MCF 10A (cell line): ENCODE results near the gene CROCC. TPM values are rescaled to one million over a fixed set of nuclear protein-coding genes. Genes with fewer than 3 reads are reported as not detected.
"Not testable (repeated sequence)": the region's sequence is repeated elsewhere in the genome, so short reads cannot be mapped to it uniquely, and the experiment has no call there.

Experiments used
- BruUV-seq: library from RNA; stranded (reverse); fragments of 400-500 nt; replicated peaks from 2 replicates; lab custom pipeline; 2021; lab: Mats Ljungman, UMichigan
- CTCF ChIA-PET: fragments of 300-600 bp; sonication (Branson Sonifier 250); formaldehyde crosslinking; extraction: SDS; loops from one replicate; lab custom pipeline; 2021; ENCODE audit warnings: antibody characterized with exemption, inconsistent platforms; lab: Yijun Ruan, JAX
- POLR2A ChIA-PET: fragments of 300-600, 350-650 bp; sonication (Branson Sonifier 250); formaldehyde crosslinking; extraction: SDS; loops from one replicate; lab custom pipeline; 2020; ENCODE audit warnings: antibody characterized with exemption, inconsistent platforms; lab: Yijun Ruan, JAX
- DNase-seq: peaks from one replicate; pipeline ENCODE4 v3.0.0-alpha.2; 2018; ENCODE audit not compliant: unreplicated experiment
- H3K27ac Mint-ChIP-seq: one replicate; pipeline ENCODE4 v1.8.0; 2022; ENCODE audit warnings: mild to moderate bottlenecking, low read depth, mixed read lengths; ENCODE audit not compliant: unreplicated experiment
- H3K27me3 Mint-ChIP-seq: one replicate; pipeline ENCODE4 v1.8.0; 2022; ENCODE audit warnings: mixed read lengths; ENCODE audit not compliant: insufficient read depth, unreplicated experiment
- H3K36me3 Mint-ChIP-seq: one replicate; pipeline ENCODE4 v1.8.0; 2022; ENCODE audit warnings: mild to moderate bottlenecking, moderate library complexity, mixed read lengths; ENCODE audit not compliant: insufficient read depth, unreplicated experiment
- H3K4me1 Mint-ChIP-seq: one replicate; pipeline ENCODE4 v1.8.0; 2022; ENCODE audit warnings: mixed read lengths; ENCODE audit not compliant: insufficient read depth, unreplicated experiment
- H3K4me3 Mint-ChIP-seq: one replicate; pipeline ENCODE4 v1.8.0; 2022; ENCODE audit warnings: mild to moderate bottlenecking, moderate library complexity, mixed read lengths; ENCODE audit not compliant: unreplicated experiment
- H3K9me3 Mint-ChIP-seq: one replicate; pipeline ENCODE4 v1.8.0; 2022; ENCODE audit warnings: mixed read lengths; ENCODE audit not compliant: unreplicated experiment
- intact Hi-C: fragments of 100-400 bp; cut with micrococcal nuclease; formaldehyde crosslinking; loops from 2 replicates; pipeline ENCODE4 v1.14.1; 2022
- total RNA-seq: library from RNA; stranded (reverse); gene quantifications from 2 replicates; pipeline ENCODE4 v1.2.3, GENCODE V29; 2022
- TF ChIP-seq, protein P1 (sequence below): fragments of 200-600 bp; IDR thresholded peaks from one replicate; pipeline ENCODE4 v1.8.0; 2022; ENCODE audit warnings: antibody characterized with exemption, mild to moderate bottlenecking; ENCODE audit not compliant: unreplicated experiment

CROCC gene
- total RNA-seq, 1 experiment from 2014 or later: 9.6 TPM

GRCh38 chr1:16899020-16899419, 22.7 kb upstream of the CROCC start:
- POLR2A ChIA-PET, intact Hi-C loops, BruUV-seq, H3K9me3 Mint-ChIP-seq, H3K4me3 Mint-ChIP-seq, DNase-seq, H3K27ac Mint-ChIP-seq, CTCF ChIA-PET, H3K27me3 Mint-ChIP-seq: not testable (repeated sequence)
- Mint-ChIP-seq H3K4me1 (peaks cover 22% of the 10 kb centered on the region), H3K36me3 (peaks cover 20% of the 10 kb centered on the region)

DNA sequence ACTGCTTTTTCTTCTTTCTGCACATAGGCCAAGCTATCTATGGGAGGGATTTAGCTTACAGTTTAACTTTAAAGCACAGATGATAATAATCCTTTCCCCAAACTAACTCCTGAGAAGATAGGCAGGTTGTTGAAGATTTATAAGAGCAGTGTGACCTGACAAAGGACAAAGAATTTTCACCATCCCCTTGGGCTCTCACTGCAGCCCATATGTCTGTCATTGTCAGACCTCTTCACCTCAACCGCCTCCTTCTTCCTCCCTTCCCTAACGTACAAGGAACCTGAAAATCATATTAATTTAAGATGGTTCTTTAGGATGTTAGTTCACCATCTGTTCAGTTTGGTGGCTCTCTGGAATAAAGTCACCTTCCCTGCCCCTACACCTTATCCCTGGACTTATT, 21.0 kb upstream of the CROCC start:
- H3K27ac Mint-ChIP-seq: no peak overlapping the region
- DNase-seq: no peak
- intact Hi-C loops: no loop called here

GRCh38 chr1:16901371-16901770, 20.4 kb upstream of the CROCC start:
- intact Hi-C loops, H3K27me3 Mint-ChIP-seq, BruUV-seq, H3K27ac Mint-ChIP-seq, CTCF ChIA-PET, POLR2A ChIA-PET, DNase-seq, H3K4me3 Mint-ChIP-seq, H3K9me3 Mint-ChIP-seq: not testable (repeated sequence)
- Mint-ChIP-seq H3K4me1 (peaks cover 22% of the 10 kb centered on the region), H3K36me3 (peaks cover 12% of the 10 kb centered on the region)

More for the DNA sequence above, 21.0 kb upstream of the CROCC start:
- ChIA-PET POLR2A (no interaction called here), CTCF (no interaction called here)
- no peaks in the 10 kb centered on the region for H3K27me3 Mint-ChIP-seq
- TF ChIP-seq, protein P1, sequence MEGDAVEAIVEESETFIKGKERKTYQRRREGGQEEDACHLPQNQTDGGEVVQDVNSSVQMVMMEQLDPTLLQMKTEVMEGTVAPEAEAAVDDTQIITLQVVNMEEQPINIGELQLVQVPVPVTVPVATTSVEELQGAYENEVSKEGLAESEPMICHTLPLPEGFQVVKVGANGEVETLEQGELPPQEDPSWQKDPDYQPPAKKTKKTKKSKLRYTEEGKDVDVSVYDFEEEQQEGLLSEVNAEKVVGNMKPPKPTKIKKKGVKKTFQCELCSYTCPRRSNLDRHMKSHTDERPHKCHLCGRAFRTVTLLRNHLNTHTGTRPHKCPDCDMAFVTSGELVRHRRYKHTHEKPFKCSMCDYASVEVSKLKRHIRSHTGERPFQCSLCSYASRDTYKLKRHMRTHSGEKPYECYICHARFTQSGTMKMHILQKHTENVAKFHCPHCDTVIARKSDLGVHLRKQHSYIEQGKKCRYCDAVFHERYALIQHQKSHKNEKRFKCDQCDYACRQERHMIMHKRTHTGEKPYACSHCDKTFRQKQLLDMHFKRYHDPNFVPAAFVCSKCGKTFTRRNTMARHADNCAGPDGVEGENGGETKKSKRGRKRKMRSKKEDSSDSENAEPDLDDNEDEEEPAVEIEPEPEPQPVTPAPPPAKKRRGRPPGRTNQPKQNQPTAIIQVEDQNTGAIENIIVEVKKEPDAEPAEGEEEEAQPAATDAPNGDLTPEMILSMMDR: no peak
- BruUV-seq: no TSS peak
- H3K4me3 Mint-ChIP-seq: no peak overlapping the region
- no peaks in the 10 kb centered on the region for H3K9me3 Mint-ChIP-seq
- peaks cover 22% of the 10 kb centered on the region for H3K4me1 Mint-ChIP-seq
- peaks cover 18% of the 10 kb centered on the region for H3K36me3 Mint-ChIP-seq

DNA sequence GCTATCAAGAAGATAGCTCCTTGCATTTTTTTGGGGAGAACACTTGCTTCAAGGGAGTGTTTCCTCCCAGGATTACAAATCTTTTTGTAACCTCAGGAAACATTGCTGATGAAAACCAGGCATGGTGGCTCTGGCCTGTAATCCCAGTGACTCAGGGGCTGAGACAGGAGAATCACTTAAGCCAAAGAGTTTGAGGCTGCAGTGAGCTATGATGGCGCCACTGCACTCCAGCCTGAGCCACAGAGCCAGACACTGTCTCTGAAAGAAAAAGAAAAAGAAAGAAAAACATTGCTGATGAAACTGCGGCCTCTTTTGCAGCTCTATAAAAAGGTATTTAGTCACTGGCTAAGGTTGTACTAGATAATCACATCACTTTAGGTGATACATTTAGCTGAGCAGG, 18.7 kb upstream of the CROCC start:
- Mint-ChIP-seq H3K27ac (no peak overlapping the region), H3K4me1 (peaks cover 10% of the 10 kb centered on the region), H3K36me3 (peaks cover 4% of the 10 kb centered on the region), H3K9me3 (no peaks in the 10 kb centered on the region), H3K4me3 (peak overlapping the region; percentile 28), H3K27me3 (no peaks in the 10 kb centered on the region)
- POLR2A ChIA-PET: interaction anchor here (0.6 to 3.5 kb wide), 6 partner anchors 17 to 294 kb away, joined by 3 to 21 read pairs (median 6); no protein-coding TSS in a partner anchor
- TF ChIP-seq, protein P1: no peak
- intact Hi-C loops: no loop called here
- BruUV-seq: no TSS peak
- CTCF ChIA-PET: interaction anchor here (0.7 kb wide), 1 partner anchor 143 kb away, joined by 5 read pairs; no protein-coding TSS in a partner anchor
- no peak for DNase-seq

DNA sequence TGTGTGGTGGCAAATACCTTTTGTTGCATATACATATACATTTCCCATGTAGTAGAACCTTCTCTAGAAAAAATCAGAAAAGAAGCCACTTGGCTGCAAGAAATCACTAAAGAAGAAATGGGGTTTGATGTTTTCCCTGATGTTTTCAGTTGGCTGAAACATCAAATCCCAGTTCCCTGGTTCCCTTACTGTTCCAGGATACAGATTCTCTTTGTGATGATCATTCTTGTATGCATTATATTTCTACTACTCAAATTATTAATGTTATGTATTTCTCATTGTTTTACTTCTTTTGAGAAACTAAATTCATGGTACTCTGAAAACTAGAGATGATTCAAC, 18.3 kb upstream of the CROCC start:
- POLR2A ChIA-PET: interaction anchor here (0.8 to 3.5 kb wide), 10 partner anchors 11 to 1053 kb away, joined by 3 to 24 read pairs (median 8); no protein-coding TSS in a partner anchor

More for the DNA sequence above, 18.3 kb upstream of the CROCC start:
- no TSS peak for BruUV-seq
- TF ChIP-seq, protein P1: no peak
- CTCF ChIA-PET: no interaction called here
- Mint-ChIP-seq H3K27me3 (no peaks in the 10 kb centered on the region), H3K36me3 (peaks cover 4% of the 10 kb centered on the region), H3K27ac (no peak overlapping the region), H3K4me1 (peaks cover 10% of the 10 kb centered on the region), H3K4me3 (no peak overlapping the region), H3K9me3 (no peaks in the 10 kb centered on the region)
- DNase-seq: no peak
- intact Hi-C loops: no loop called here
